PC-3 (cell line): ENCODE data around the gene PNMA6E. TPM values are rescaled to one million over a fixed set of nuclear protein-coding genes. Genes with fewer than 3 reads are reported as not detected.

ENCODE experiments used
- ATAC-seq: fragments of 200-7000 bp; cut with Tn5 transposase; 2 replicates; pipeline ENCODE4 v1.9.1; 2020; ENCODE audit warnings: mild to moderate bottlenecking, moderate library complexity
- BruUV-seq: library from RNA; stranded (reverse); fragments of 400-500 nt; replicated peaks from 2 replicates; lab custom pipeline; 2021; lab: Mats Ljungman, UMichigan
- CTCF ChIA-PET: fragments of 300-600 bp; sonication (Branson Sonifier 250); formaldehyde crosslinking; loops from one replicate; lab custom pipeline; 2022; ENCODE audit warnings: antibody characterized with exemption; lab: Charles Lee
- POLR2A ChIA-PET: fragments of 300-600 bp; sonication (Branson Sonifier 250); formaldehyde crosslinking; loops from one replicate; lab custom pipeline; 2022; ENCODE audit warnings: antibody characterized with exemption; ENCODE audit not compliant: unreplicated experiment; lab: Charles Lee
- DNase-seq: peaks from one replicate; pipeline ENCODE4 v3.0.0-alpha.2; 2015
- H2AFZ ChIP-seq: fragments of 300-600 bp; sonication (generic); 2 replicates; pipeline ENCODE4 v1.6.0; 2016; ENCODE audit warnings: antibody characterized with exemption, low read length
- H3F3A ChIP-seq: fragments of 300-600 bp; sonication (generic); one replicate; pipeline ENCODE4 v1.6.0; 2017; ENCODE audit warnings: antibody characterized with exemption, low read length, control low read depth, mild to moderate bottlenecking; ENCODE audit not compliant: unreplicated experiment
- H3K27ac ChIP-seq: fragments of 300-600 bp; sonication (generic); 2 replicates; pipeline ENCODE4 v1.5.1; 2016; ENCODE audit warnings: mild to moderate bottlenecking, low read length
- H3K27me3 ChIP-seq: fragments of 300-600 bp; sonication (generic); 2 replicates; pipeline ENCODE4 v1.6.1; 2016; ENCODE audit warnings: low read length, mixed read lengths
- H3K36me3 ChIP-seq: fragments of 300-600 bp; sonication (generic); 2 replicates; pipeline ENCODE4 v1.6.1; 2016; ENCODE audit warnings: low read depth, mixed run types, low read length, mixed read lengths
- H3K4me1 ChIP-seq: fragments of 300-600 bp; sonication (generic); 2 replicates; pipeline ENCODE4 v1.5.1; 2016; ENCODE audit warnings: low read length; ENCODE audit not compliant: insufficient read depth
- H3K4me2 ChIP-seq: fragments of 300-600 bp; sonication (generic); 2 replicates; pipeline ENCODE4 v1.6.0; 2016; ENCODE audit warnings: low read length
- H3K4me3 ChIP-seq: fragments of 300-600 bp; sonication (generic); 2 replicates; pipeline ENCODE4 v1.5.1; 2016; ENCODE audit warnings: mild to moderate bottlenecking, low read length, mixed read lengths
- H3K79me2 ChIP-seq: fragments of 300-600 bp; sonication (generic); 2 replicates; pipeline ENCODE4 v1.6.1; 2017; ENCODE audit warnings: low read length, mixed read lengths
- H3K9ac ChIP-seq: fragments of 300-600 bp; sonication (generic); 2 replicates; pipeline ENCODE4 v1.6.0; 2016; ENCODE audit warnings: mild to moderate bottlenecking, low read length
- H3K9me2 ChIP-seq: fragments of 300-600 bp; sonication (generic); replicated peaks from 2 replicates; pipeline ENCODE4 v1.6.1; 2016; ENCODE audit warnings: mixed run types, low read length, mixed read lengths
- H3K9me3 ChIP-seq: fragments of 300-600 bp; sonication (generic); 2 replicates; pipeline ENCODE4 v1.6.1; 2016; ENCODE audit warnings: low read length, mixed read lengths
- H4K20me1 ChIP-seq: fragments of 300-600 bp; sonication (generic); 2 replicates; pipeline ENCODE4 v1.6.1; 2016; ENCODE audit warnings: low read length, mixed read lengths
- CTCF ChIP-seq: fragments of 300-600 bp; sonication (generic); conservative IDR thresholded peaks from 2 replicates; pipeline ENCODE4 v1.5.1; 2017; ENCODE audit warnings: antibody characterized with exemption, low read depth, mild to moderate bottlenecking, low read length
- EZH2 ChIP-seq: fragments of 300-600 bp; sonication (generic); IDR thresholded peaks from one replicate; pipeline ENCODE4 v1.6.1; 2017; ENCODE audit warnings: antibody characterized with exemption, mild to moderate bottlenecking, low read length; ENCODE audit not compliant: unreplicated experiment
- EZH2phosphoT487 ChIP-seq: fragments of 300-600 bp; sonication (generic); IDR thresholded peaks from 2 replicates; pipeline ENCODE4 v1.6.1; 2018; ENCODE audit warnings: mild to moderate bottlenecking, antibody characterized with exemption, low read length, borderline replicate concordance
- intact Hi-C: fragments of 100-400 bp; cut with micrococcal nuclease; formaldehyde crosslinking; loops from 2 replicates; pipeline ENCODE4 v1.9.0; 2023
- total RNA-seq: library from RNA; depleted of rRNA; stranded (reverse); fragments of >200 nt; gene quantifications from 2 replicates; pipeline ENCODE4 v1.2.3, GENCODE V29; 2014; rRNA removed

Gene PNMA6E
- total RNA-seq, 1 experiment from 2014 or later, result not detected

DNA sequence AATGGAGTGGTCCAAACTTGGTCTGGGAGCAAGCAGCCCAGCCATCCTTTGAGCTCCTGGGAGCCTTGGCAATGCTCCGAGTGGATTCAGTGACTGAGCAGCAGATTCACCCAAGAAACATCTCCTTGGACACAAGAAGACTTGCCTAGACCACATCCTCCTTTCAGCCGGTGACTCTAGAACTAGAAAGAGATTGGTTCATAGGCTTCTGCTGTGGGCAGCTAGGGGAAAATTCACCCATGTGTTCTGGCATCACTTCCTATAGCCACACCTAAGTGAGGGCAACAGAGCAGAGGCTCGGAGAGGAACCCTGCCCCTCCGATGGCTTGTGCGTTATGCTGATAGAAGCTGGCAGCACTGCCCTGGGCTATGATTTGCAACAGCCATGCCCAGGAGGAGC lies 51.2 kb downstream of the PNMA6E start:
- DNase-seq (no peak), ATAC-seq (no peak)
- CTCF ChIA-PET, result no interaction called here
- H3K36me3 ChIP-seq, result no peaks in the 10 kb centered on the region; the same call in 1 of the 2 replicates
- H4K20me1 ChIP-seq, result no peaks in the 10 kb centered on the region
- intact Hi-C loops, result no loop called here
- no peak for TF ChIP-seq EZH2
- TF ChIP-seq CTCF, result no peak
- no peak for TF ChIP-seq EZH2phosphoT487
- no peak overlapping the region for H3K4me2 ChIP-seq
- no peaks in the 10 kb centered on the region for H3K9me3 ChIP-seq
- no peak overlapping the region for H3K27ac ChIP-seq
- BruUV-seq, result no TSS peak
- POLR2A ChIA-PET, result no interaction called here
- no peak overlapping the region for H2AFZ ChIP-seq
- no peak overlapping the region for H3K4me3 ChIP-seq
- no peaks in the 10 kb centered on the region for H3K27me3 ChIP-seq
- no peaks in the 10 kb centered on the region for H3K4me1 ChIP-seq
- no peaks in the 10 kb centered on the region for H3F3A ChIP-seq
- no peaks in the 10 kb centered on the region for H3K9me2 ChIP-seq
- H3K79me2 ChIP-seq, result no peaks in the 10 kb centered on the region
- no peak overlapping the region for H3K9ac ChIP-seq

- CTCF ChIA-PET, result no interaction called here
- Histone ChIP-seq H3K36me3 (no peaks in the 10 kb centered on the region; the same call in 1 of the 2 replicates), H3K4me3 (no peak overlapping the region), H3K9me2 (no peaks in the 10 kb centered on the region), H3K9ac (no peak overlapping the region), H3K27me3 (no peaks in the 10 kb centered on the region), H3K4me1 (no peaks in the 10 kb centered on the region), H3K9me3 (no peaks in the 10 kb centered on the region), H3K27ac (no peak overlapping the region), H3F3A (no peaks in the 10 kb centered on the region), H3K4me2 (no peak overlapping the region), H2AFZ (no peak overlapping the region), H4K20me1 (no peaks in the 10 kb centered on the region), H3K79me2 (no peaks in the 10 kb centered on the region)
- no TSS peak for BruUV-seq
- ATAC-seq (no peak), DNase-seq (no peak)
- intact Hi-C loops, result no loop called here
- POLR2A ChIA-PET, result no interaction called here
- TF ChIP-seq EZH2 (no peak), CTCF (no peak), EZH2phosphoT487 (no peak)
Measured at GRCh38 chrX:153348421-153348820, 52.7 kb downstream of the PNMA6E start.

- no peaks in the 10 kb centered on the region for H3K27me3 ChIP-seq
- TF ChIP-seq EZH2 (no peak), EZH2phosphoT487 (no peak), CTCF (no peak)
- ChIA-PET POLR2A (no interaction called here), CTCF (no interaction called here)
- no peaks in the 10 kb centered on the region for H3F3A ChIP-seq
- no TSS peak for BruUV-seq
- ATAC-seq, result no peak
- H3K9ac ChIP-seq, result no peak overlapping the region
- intact Hi-C loops, result no loop called here
- no peaks in the 10 kb centered on the region for H3K4me1 ChIP-seq
- no peak overlapping the region for H3K4me3 ChIP-seq
- no peaks in the 10 kb centered on the region; the same call in 1 of the 2 replicates for H3K36me3 ChIP-seq
- H3K9me2 ChIP-seq, result no peaks in the 10 kb centered on the region
- H3K4me2 ChIP-seq, result no peak overlapping the region
- DNase-seq, result no peak
- no peaks in the 10 kb centered on the region for H3K9me3 ChIP-seq
- H4K20me1 ChIP-seq, result no peaks in the 10 kb centered on the region
- no peak overlapping the region for H3K27ac ChIP-seq
- H3K79me2 ChIP-seq, result no peaks in the 10 kb centered on the region
- no peak overlapping the region for H2AFZ ChIP-seq
Measured at GRCh38 chrX:153347530-153347929, 53.6 kb downstream of the PNMA6E start.

Other genes with a start within 250 kb of the PNMA6E start
- gene MAGEA1, start 222.1 kb downstream of the PNMA6E start, total RNA-seq, result 0.07 TPM in 1 of 2 replicates, not detected in the other
- gene PNMA6F, start 79.6 kb downstream of the PNMA6E start, total RNA-seq, result not detected in 2 replicates
- 7.1 and 7.8 TPM in 2 replicates for gene ZNF275, start 67.2 kb downstream of the PNMA6E start, total RNA-seq
- not detected in 2 replicates for gene ZFP92, start 10.1 kb upstream of the PNMA6E start, total RNA-seq
- 1.4 and 4.7 TPM in 2 replicates for gene TREX2, start 44.7 kb upstream of the PNMA6E start, total RNA-seq
- 34.1 and 46.0 TPM in 2 replicates for gene HAUS7, start 69.2 kb upstream of the PNMA6E start, total RNA-seq
- gene BGN, start 93.6 kb upstream of the PNMA6E start, total RNA-seq, result not detected in 2 replicates
- not detected in 2 replicates for gene ATP2B3, start 116.3 kb upstream of the PNMA6E start, total RNA-seq
- gene CCNQ, start 197.8 kb upstream of the PNMA6E start, total RNA-seq, result 110 and 145 TPM in 2 replicates
- gene DUSP9, start 245.9 kb upstream of the PNMA6E start, total RNA-seq, result 10.7 and 13.0 TPM in 2 replicates